HepG2 (cell line): Measurements from ENCODE around the gene SNAP25. TPM values are rescaled to one million over a fixed set of nuclear protein-coding genes. Genes with fewer than 3 reads are reported as not detected.

Source experiments
- AGO2 ChIP-seq: fragments of 200-400 bp; formaldehyde crosslinking; optimal IDR thresholded peaks from 2 replicates; pipeline ENCODE3; 2017; ENCODE audit warnings: mild to moderate bottlenecking, low read depth, low read length, moderate library complexity
- ARID3A ChIP-seq: IDR thresholded peaks from 2 replicates; pipeline ENCODE4 v1.6.1; 2012; ENCODE audit warnings: low read depth, low read length, improper control_type of control experiment
- CCDC6 ChIP-seq: sonication (generic); formaldehyde crosslinking; IDR thresholded peaks from 2 replicates; pipeline ENCODE4 v1.8.1; 2022; ENCODE audit warnings: mild to moderate bottlenecking, missing genetic modification reagents, moderate library complexity
- MAF1 ChIP-seq: sonication (generic); formaldehyde crosslinking; IDR thresholded peaks from 2 replicates; pipeline ENCODE4 v1.5.0; 2020; ENCODE audit warnings: missing genetic modification reagents, borderline replicate concordance
- POGK ChIP-seq: sonication (generic); formaldehyde crosslinking; conservative IDR thresholded peaks from 2 replicates; pipeline ENCODE4 v1.8.0; 2022; ENCODE audit warnings: mild to moderate bottlenecking, moderate library complexity, missing genetic modification reagents
- TEF ChIP-seq: sonication (generic); formaldehyde crosslinking; IDR thresholded peaks from 2 replicates; pipeline ENCODE4 v1.5.0; 2020; ENCODE audit warnings: missing genetic modification reagents
- ZBTB14 ChIP-seq: sonication (generic); formaldehyde crosslinking; IDR thresholded peaks from 2 replicates; pipeline ENCODE4 v1.4.0; 2020; ENCODE audit warnings: missing genetic modification reagents
- ZBTB42 ChIP-seq: sonication (generic); formaldehyde crosslinking; IDR thresholded peaks from 2 replicates; pipeline ENCODE4 v1.5.0; 2020; ENCODE audit warnings: mild to moderate bottlenecking, missing genetic modification reagents
- ZNF431 ChIP-seq: sonication (generic); formaldehyde crosslinking; IDR thresholded peaks from 2 replicates; pipeline ENCODE4 v1.9.0; 2022; ENCODE audit warnings: missing genetic modification reagents, low read depth, mild to moderate bottlenecking, borderline replicate concordance
- ZNF446 ChIP-seq: sonication (generic); formaldehyde crosslinking; IDR thresholded peaks from 2 replicates; pipeline ENCODE4 v1.5.0; 2020; ENCODE audit warnings: mild to moderate bottlenecking, missing genetic modification reagents
- ZNF460 ChIP-seq: sonication (generic); formaldehyde crosslinking; IDR thresholded peaks from 2 replicates; pipeline ENCODE4 v1.5.1; 2020; ENCODE audit warnings: missing genetic modification reagents, mild to moderate bottlenecking, borderline replicate concordance
- ZNF503 ChIP-seq: sonication (generic); formaldehyde crosslinking; IDR thresholded peaks from 2 replicates; pipeline ENCODE4 v1.4.0; 2020; ENCODE audit warnings: missing genetic modification reagents
- ZNF513 ChIP-seq: sonication (generic); formaldehyde crosslinking; conservative IDR thresholded peaks from 2 replicates; pipeline ENCODE4 v1.5.0; 2020; ENCODE audit warnings: missing genetic modification reagents
- ZNF703 ChIP-seq: sonication (generic); formaldehyde crosslinking; IDR thresholded peaks from 2 replicates; pipeline ENCODE4 v1.5.1; 2020; ENCODE audit warnings: missing genetic modification reagents, mild to moderate bottlenecking, moderate library complexity, borderline replicate concordance
- polyA plus RNA-seq, 8 experiments: library from polyadenylated mRNA; depleted of rRNA in 3 of 8; stranded (reverse) in 7 of 8; unstranded in 1 of 8; fragments of >200 nt; fragmentation: Illumina TruSeq in 4 of 8; extraction: Trizol in 4 of 8; gene quantifications; 2 replicates each; pipeline versions ENCODE4 v1.2.1 to v1.2.3, GENCODE V29; 2011 to 2016; ENCODE audit warnings: low read depth in 4 of 8, missing spikeins in 1 of 8, mixed read lengths in 1 of 8; ENCODE audit not compliant: insufficient read depth in 1 of 8
- total RNA-seq, 5 experiments: library from RNA; depleted of rRNA; stranded (reverse); fragments of >200 nt; fragmentation: Illumina TruSeq; extraction: Trizol; gene quantifications; 2 replicates each; pipeline ENCODE4 v1.2.3, GENCODE V29; 2016; ENCODE audit warnings: low read depth in 1 of 5

The SNAP25 gene
- total and polyA plus RNA-seq, 2 of the 13 experiments (the other 11 are each of a cell fraction or from before 2014, with no cell fraction given), result not detected

GRCh38 chr20:10263385-10264165 is 44.9 kb downstream of the SNAP25 start (continued):
- TF ChIP-seq ZNF460 (CRISPR knock-in tag) (peak; percentile 28; the same call in 1 of the 2 replicates), POGK (peak; percentile 92), ZNF446 (CRISPR knock-in tag) (no peak), CCDC6 (CRISPR knock-in tag) (peak; percentile 67; the same call in 1 of the 2 replicates), TEF (CRISPR knock-in tag) (peak; percentile 99), MAF1 (CRISPR knock-in tag) (no peak), ZBTB14 (0 out of 2 replicates have a peak, but pooled peaks have one; percentile 23), AGO2 (no peak), ZNF503 (CRISPR knock-in tag) (peak; percentile 100), ARID3A (peak; percentile 95), ZNF431 (CRISPR knock-in tag) (peak; percentile 94; the same call in 1 of the 2 replicates), ZBTB42 (CRISPR knock-in tag) (no peak), ZNF703 (CRISPR knock-in tag) (peak; percentile 96), ZNF513 (CRISPR knock-in tag) (no peak)
